Stimulated activated CD4-positive, alpha-beta T cell treated with anti-CD3 and anti-CD28 coated beads, TNF-alpha, amount 100 ng/mL, for 24 hours (primary cell): ENCODE measurements around the gene C22orf39.

Experiments used
- DNase-seq, 3 experiments: peaks; one replicate each; pipeline ENCODE4 v3.0.0-alpha.2; 2020; ENCODE audit warnings: low read depth in 3 of 3

Gene C22orf39

DNA sequence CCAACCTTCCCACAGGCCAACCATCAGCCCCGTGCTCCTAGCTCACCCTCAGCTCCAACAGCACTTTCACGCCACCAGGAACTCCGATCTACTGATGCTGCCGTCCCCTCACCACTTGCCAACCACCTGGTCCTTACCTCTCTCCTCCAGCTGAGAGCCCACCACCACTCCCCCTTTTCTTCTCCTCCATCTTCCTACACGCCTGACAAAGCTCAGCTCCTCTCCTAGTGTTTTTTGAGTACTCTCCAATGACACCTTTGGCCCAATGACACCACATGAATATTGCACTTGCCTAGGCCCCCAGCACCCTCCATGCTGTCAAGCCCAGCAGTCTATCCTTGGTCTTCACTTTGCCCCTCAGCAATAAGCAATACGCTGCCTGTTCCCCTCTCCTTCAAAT lies 46.6 kb downstream of the C22orf39 start:
- DNase-seq, result no peak

- no peak for DNase-seq
Measured at GRCh38 chr22:19398652-19399051, 48.9 kb downstream of the C22orf39 start.

- DNase-seq, result no peak
Measured at GRCh38 chr22:19398206-19398605, 49.3 kb downstream of the C22orf39 start.

GRCh38 chr22:19397734-19398104 lies 49.8 kb downstream of the C22orf39 start:
- no peak for DNase-seq

DNA sequence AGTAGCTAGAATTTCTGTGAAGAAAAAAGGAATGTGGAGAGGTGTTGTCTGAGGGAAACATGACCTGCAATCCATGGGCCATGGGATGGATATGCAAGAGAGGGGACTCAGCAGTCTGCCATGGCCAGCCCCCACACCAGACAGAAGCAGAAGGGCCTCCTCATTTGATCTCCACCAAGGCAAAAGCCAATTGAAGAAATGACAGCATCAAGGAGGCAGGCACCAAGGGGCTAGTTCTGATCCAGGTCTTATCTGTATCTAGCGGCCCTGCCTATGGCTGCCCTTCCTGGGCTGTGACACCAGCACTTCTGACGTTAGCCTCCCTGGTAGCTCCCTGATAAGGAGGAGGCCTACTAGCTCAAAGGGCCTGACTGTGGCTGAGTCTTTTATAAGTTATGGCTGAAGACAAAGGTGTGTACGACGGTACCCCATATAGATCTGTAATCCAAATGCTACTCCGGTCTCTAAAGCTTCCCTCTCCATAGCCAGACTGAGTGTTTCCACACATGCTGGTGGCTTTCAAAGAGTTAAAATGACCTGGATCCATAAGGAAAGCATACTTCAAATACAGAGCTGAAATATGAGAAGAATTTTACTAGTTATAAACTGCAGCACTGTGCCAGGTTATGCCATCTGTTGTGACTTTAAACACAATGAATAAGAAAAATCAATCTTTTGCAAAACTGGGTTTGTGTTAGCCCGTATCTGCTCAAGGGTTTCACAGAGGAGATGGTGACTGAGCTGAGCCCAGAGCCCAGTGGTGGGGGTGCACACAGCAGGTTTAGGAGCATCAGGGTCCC lies 50.4 kb downstream of the C22orf39 start:
- DNase-seq, result no peak

- no peak for DNase-seq
Measured at GRCh38 chr22:19396561-19396933, 51.0 kb downstream of the C22orf39 start.

DNA sequence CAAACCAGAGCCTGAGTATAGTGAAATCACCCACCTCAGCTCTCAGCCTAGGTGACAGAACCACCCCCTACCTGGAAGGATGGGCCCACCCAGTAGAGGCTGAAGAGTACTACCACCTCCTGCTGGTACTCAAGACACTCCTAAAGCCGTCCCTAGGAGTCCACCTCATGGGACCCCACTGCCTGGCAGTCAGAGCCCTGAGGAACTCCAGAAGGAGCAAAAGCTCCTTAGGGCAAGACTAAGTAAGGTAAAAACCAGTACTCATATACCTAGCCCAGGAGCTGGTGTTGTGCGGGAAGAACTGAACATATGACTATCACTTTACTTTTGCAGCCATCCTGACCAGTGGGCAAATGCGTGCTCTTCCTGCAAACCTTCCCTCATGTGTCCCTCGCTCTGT lies 52.2 kb downstream of the C22orf39 start:
- DNase-seq, result no peak

- no peak for DNase-seq
Measured at GRCh38 chr22:19394274-19395050, 53.0 kb downstream of the C22orf39 start.

GRCh38 chr22:19393704-19394103 lies 53.8 kb downstream of the C22orf39 start:
- DNase-seq, result no peak
